ENCODE results near the gene NUTM1. TPM values are rescaled to one million over a fixed set of nuclear protein-coding genes. Genes with fewer than 3 reads are reported as not detected.

Gene NUTM1, protein sequence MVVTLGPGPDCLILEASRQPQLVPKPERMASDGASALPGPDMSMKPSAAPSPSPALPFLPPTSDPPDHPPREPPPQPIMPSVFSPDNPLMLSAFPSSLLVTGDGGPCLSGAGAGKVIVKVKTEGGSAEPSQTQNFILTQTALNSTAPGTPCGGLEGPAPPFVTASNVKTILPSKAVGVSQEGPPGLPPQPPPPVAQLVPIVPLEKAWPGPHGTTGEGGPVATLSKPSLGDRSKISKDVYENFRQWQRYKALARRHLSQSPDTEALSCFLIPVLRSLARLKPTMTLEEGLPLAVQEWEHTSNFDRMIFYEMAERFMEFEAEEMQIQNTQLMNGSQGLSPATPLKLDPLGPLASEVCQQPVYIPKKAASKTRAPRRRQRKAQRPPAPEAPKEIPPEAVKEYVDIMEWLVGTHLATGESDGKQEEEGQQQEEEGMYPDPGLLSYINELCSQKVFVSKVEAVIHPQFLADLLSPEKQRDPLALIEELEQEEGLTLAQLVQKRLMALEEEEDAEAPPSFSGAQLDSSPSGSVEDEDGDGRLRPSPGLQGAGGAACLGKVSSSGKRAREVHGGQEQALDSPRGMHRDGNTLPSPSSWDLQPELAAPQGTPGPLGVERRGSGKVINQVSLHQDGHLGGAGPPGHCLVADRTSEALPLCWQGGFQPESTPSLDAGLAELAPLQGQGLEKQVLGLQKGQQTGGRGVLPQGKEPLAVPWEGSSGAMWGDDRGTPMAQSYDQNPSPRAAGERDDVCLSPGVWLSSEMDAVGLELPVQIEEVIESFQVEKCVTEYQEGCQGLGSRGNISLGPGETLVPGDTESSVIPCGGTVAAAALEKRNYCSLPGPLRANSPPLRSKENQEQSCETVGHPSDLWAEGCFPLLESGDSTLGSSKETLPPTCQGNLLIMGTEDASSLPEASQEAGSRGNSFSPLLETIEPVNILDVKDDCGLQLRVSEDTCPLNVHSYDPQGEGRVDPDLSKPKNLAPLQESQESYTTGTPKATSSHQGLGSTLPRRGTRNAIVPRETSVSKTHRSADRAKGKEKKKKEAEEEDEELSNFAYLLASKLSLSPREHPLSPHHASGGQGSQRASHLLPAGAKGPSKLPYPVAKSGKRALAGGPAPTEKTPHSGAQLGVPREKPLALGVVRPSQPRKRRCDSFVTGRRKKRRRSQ
- total RNA-seq: not detected in 2 replicates

DNA sequence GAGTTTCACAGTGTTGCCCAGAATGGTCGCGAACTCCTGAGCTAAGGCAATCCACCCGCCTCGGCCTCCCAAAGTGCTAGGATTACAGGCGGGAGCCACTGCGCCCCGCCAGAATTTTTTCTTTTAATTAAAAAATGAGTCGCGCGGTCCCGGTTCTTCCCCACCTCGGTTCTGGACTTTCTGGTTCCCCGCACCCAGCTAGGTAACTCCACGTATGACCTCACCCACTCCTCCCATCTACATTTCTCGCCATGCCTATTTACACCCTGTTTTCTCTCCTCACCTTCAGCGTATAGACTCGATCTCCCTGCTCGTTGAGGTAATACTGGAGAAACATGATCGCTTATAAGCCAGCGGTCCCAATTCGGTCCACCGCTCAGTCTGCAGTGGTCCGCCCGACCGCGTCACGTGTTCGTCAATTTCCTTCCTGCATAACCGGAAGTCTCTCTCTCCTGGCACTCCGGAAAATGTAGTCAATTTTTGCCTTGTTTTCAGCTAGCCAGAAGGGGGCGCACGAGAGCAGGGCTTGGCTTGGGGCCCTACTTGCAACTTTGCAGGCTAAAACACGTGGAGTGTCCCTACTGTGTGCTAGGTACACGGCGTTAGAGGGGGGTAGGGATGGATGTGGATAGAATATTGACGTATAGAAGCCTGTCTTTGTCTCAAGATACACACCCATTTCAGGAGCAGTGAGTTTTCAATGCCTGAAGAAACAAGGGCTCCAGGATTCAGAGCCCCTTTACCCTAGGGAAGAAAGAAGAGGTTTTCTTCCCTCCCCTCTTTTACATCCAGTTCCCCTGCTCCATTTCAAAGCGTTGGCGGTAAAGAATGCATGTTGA is at the start of gene NUTM1, which contains the start of gene NOP10:
Gene NUTM1 (plus strand): TSS at position 579 of the 839 bp plus-strand sequence. CDS start 382 bp downstream, outside the sequence.
Gene NOP10 (minus strand): TSS at position 400 of the 839 bp plus-strand sequence. CDS start 63 bp downstream, at position 337.

DNA sequence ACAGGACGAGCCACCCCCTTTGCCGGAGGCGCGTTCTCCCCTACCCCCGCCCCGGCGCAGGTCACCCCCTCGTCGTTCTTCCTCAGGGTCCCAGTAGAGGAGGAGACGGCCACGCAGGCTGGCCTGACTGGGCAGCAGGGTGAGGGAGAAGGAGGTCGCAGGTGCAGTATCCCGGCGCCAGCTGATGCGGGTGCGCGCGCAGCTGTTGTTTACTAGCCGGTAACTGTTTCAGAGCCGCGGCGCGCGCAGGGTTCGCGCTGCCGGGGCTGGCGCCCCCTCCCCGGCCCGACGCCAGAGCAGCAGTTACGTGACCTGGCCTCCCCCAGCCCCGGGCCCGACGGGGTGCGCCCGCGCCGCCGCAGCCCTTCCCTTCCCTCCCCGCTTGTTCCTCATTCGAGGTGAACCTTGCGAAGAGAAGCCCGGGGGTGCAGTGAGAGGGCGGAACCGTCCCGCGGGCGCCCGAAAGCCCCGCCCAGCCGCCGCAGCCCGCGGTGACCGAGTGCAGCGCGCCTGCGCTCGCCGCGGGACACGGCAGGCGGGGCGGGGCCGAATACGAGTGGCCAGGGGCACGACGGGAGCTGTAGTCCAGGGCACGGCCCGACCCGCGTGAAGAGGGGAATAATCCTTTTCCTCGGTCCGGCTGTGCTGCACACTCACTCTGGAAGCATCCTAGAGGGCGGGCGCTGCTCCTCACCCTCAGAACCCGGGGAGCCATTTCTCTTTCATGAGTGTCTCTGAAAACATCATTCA is 5.4 kb upstream of the NUTM1 start, which contains the start of gene SLC12A6:
Gene SLC12A6 (minus strand): TSS at position 225 of the 750 bp plus-strand sequence. CDS start 1,101 bp downstream, outside the sequence.

DNA sequence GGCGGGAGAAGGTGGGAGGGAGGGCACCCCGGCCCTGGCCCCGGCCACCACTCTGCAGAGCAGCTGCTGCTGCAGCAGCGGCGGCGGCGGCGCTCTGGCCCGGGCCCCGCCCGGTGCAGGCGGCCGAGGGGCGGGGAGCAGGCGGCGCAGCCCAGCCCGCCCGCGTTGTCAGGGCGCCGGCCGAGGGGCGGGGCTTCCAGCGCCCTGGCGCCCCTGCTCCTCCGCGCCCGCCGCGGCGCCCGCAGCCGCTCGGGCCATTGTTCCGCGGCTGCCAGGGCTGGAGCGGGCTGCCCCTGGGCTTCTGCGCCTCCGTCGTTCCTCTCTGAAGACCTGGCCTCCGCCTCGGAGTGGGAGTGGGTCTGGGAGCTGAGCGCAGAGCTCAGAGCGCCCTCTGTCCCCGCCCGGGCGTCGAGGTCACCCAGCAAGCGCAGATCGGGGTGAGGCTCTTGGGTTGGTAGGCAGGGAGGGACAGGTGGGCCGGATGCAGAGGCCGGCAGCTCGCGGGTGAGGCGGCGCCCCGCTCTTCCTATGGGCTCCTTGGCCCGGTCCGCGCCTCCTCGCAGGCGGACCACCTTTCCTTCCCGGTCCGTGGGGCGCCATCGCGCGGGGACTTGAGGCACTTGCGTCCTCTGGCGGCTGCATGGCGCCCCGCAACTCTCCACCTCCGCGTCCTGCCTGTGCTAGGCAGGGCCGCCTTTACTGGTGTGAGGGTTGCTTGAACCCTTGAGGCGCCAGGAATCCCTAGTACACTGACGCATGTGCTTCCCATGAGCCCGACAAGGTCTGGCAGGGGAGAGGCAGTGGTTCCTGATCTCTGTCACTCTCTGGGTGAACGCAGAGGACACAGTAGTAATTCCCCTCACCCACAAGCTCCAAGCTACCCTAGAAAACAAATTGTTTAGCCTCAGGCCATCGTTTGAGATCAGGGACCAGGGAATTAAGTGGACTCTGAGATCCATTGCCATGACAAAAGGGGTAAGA is 24.3 kb downstream of the NUTM1 start, which contains the start of gene LPCAT4:
Gene LPCAT4 (minus strand): TSS at position 96 of the 981 bp plus-strand sequence. CDS start 96 bp downstream, outside the sequence.

Other genes with a start within 250 kb of the NUTM1 start
- 43.0 and 68.5 TPM in 2 replicates for gene EMC7, start 241.5 kb upstream of the NUTM1 start, total RNA-seq
- gene PGBD4, start 241.2 kb upstream of the NUTM1 start, total RNA-seq: 1.4 and 1.9 TPM in 2 replicates
- gene KATNBL1, start 133.2 kb upstream of the NUTM1 start, total RNA-seq: 33.2 and 36.0 TPM in 2 replicates
- gene EMC4, start 118.3 kb upstream of the NUTM1 start, total RNA-seq: 166 and 184 TPM in 2 replicates
- 7.8 and 9.9 TPM in 2 replicates for gene SLC12A6, start 5.5 kb upstream of the NUTM1 start, total RNA-seq
- 227 and 279 TPM in 2 replicates for gene NOP10, start 179 bp upstream of the NUTM1 start, total RNA-seq
- gene LPCAT4, start 23.9 kb downstream of the NUTM1 start, total RNA-seq: 10.7 and 12.8 TPM in 2 replicates
- gene GOLGA8A, start 94.5 kb downstream of the NUTM1 start, total RNA-seq: 13.1 and 14.3 TPM in 2 replicates
- gene GOLGA8B, start 240.3 kb downstream of the NUTM1 start, total RNA-seq: 1.6 and 22.2 TPM in 2 replicates